HG03097 (cell line): ENCODE data around the gene PSORS1C2.

Experiments used
- ATAC-seq: cut with Tn5 transposase; IDR thresholded peaks from one replicate; pipeline ENCODE4 v1.9.1; 2021; ENCODE audit not compliant: unreplicated experiment, low FRiP score

The PSORS1C2 gene

GRCh38 chr6:31115941-31116560 is 22.8 kb downstream of the PSORS1C2 start:
- ATAC-seq = no peak

GRCh38 chr6:31114970-31115849 is 23.7 kb downstream of the PSORS1C2 start:
- no peak for ATAC-seq

- no peak for ATAC-seq
Measured at GRCh38 chr6:31114541-31114878, 24.4 kb downstream of the PSORS1C2 start, which contains the start of gene PSORS1C1. Gene PSORS1C1, plus strand, starts transcription at chr6:31114800. Its CDS starts 14,833 bp downstream, at chr6:31129633.

- ATAC-seq = no peak
Measured at GRCh38 chr6:31113861-31114540, 24.9 kb downstream of the PSORS1C2 start.

- no peak for ATAC-seq
Measured at GRCh38 chr6:31112478-31112877, 26.4 kb downstream of the PSORS1C2 start, which contains the start of gene C6orf15. Gene C6orf15, minus strand, starts transcription at chr6:31112575. Its CDS starts 20 bp downstream, at chr6:31112555.

- ATAC-seq = no peak
Measured at GRCh38 chr6:31111712-31112111, 27.2 kb downstream of the PSORS1C2 start.

- no peak for ATAC-seq
Measured at GRCh38 chr6:31110825-31111582, 27.9 kb downstream of the PSORS1C2 start.

GRCh38 chr6:31107052-31107451 is 31.8 kb downstream of the PSORS1C2 start:
- no peak for ATAC-seq

GRCh38 chr6:31103136-31103535 is 35.7 kb downstream of the PSORS1C2 start:
- no peak for ATAC-seq

- ATAC-seq = no peak
Measured at GRCh38 chr6:31098449-31098938, 40.4 kb downstream of the PSORS1C2 start.

GRCh38 chr6:31096656-31097055 is 42.2 kb downstream of the PSORS1C2 start:
- ATAC-seq = no peak

GRCh38 chr6:31096215-31096614 is 42.7 kb downstream of the PSORS1C2 start:
- ATAC-seq = no peak

- ATAC-seq = no peak
Measured at GRCh38 chr6:31094389-31094881, 44.4 kb downstream of the PSORS1C2 start.

GRCh38 chr6:31092769-31093505 is 45.9 kb downstream of the PSORS1C2 start:
- no peak for ATAC-seq

GRCh38 chr6:31092238-31092637 is 46.6 kb downstream of the PSORS1C2 start:
- ATAC-seq = no peak

- no peak for ATAC-seq
Measured at GRCh38 chr6:31091680-31092079, 47.2 kb downstream of the PSORS1C2 start.

- no peak for ATAC-seq
Measured at GRCh38 chr6:31090973-31091364, 47.9 kb downstream of the PSORS1C2 start.

GRCh38 chr6:31090275-31090972 is 48.4 kb downstream of the PSORS1C2 start:
- no peak for ATAC-seq
